HG02885 (cell line): ENCODE results near the gene PRKAG2.

Experiments
- ATAC-seq: cut with Tn5 transposase; IDR thresholded peaks from one replicate; pipeline ENCODE4 v1.9.1; 2021; ENCODE audit warnings: mild to moderate bottlenecking; ENCODE audit not compliant: unreplicated experiment, poor library complexity

The PRKAG2 gene

GRCh38 chr7:151675196-151675920 is 201.6 kb downstream of the PRKAG2 start:
- no peak for ATAC-seq

- no peak for ATAC-seq
Measured at GRCh38 chr7:151674161-151674920, 202.6 kb downstream of the PRKAG2 start.

- no peak for ATAC-seq
Measured at GRCh38 chr7:151673216-151673615, 203.7 kb downstream of the PRKAG2 start.

GRCh38 chr7:151672716-151673115 is 204.2 kb downstream of the PRKAG2 start:
- ATAC-seq = no peak

GRCh38 chr7:151671514-151671913 is 205.4 kb downstream of the PRKAG2 start:
- no peak for ATAC-seq

- ATAC-seq = no peak
Measured at GRCh38 chr7:151669762-151670161, 207.2 kb downstream of the PRKAG2 start.

GRCh38 chr7:151666886-151667285 is 210.0 kb downstream of the PRKAG2 start:
- ATAC-seq = no peak

GRCh38 chr7:151665368-151665767 is 211.5 kb downstream of the PRKAG2 start:
- ATAC-seq = no peak

GRCh38 chr7:151664268-151664667 is 212.6 kb downstream of the PRKAG2 start:
- no peak for ATAC-seq

GRCh38 chr7:151663382-151664100 is 213.4 kb downstream of the PRKAG2 start:
- ATAC-seq = no peak

GRCh38 chr7:151662251-151662826 is 214.6 kb downstream of the PRKAG2 start:
- ATAC-seq = no peak

- no peak for ATAC-seq
Measured at GRCh38 chr7:151661587-151661986, 215.3 kb downstream of the PRKAG2 start.

- ATAC-seq = no peak
Measured at GRCh38 chr7:151660141-151660540, 216.8 kb downstream of the PRKAG2 start.

- ATAC-seq = no peak
Measured at GRCh38 chr7:151659219-151659618, 217.7 kb downstream of the PRKAG2 start.

GRCh38 chr7:151658778-151659177 is 218.1 kb downstream of the PRKAG2 start:
- no peak for ATAC-seq

- no peak for ATAC-seq
Measured at GRCh38 chr7:151657173-151657572, 219.7 kb downstream of the PRKAG2 start.

GRCh38 chr7:151655555-151655954 is 221.4 kb downstream of the PRKAG2 start:
- no peak for ATAC-seq

- no peak for ATAC-seq
Measured at GRCh38 chr7:151652111-151652510, 224.8 kb downstream of the PRKAG2 start.

GRCh38 chr7:151650161-151650560 is 226.8 kb downstream of the PRKAG2 start:
- ATAC-seq = no peak

- no peak for ATAC-seq
Measured at GRCh38 chr7:151648429-151648828, 228.5 kb downstream of the PRKAG2 start.

GRCh38 chr7:151647874-151648273 is 229.0 kb downstream of the PRKAG2 start:
- no peak for ATAC-seq
